IMR-90 (cell line): Measurements from ENCODE around the gene ZNF692. TPM values are rescaled to one million over a fixed set of nuclear protein-coding genes. Genes with fewer than 3 reads are reported as not detected.

Source experiments
- ATAC-seq: fragments of 200-7000 bp; cut with Tn5 transposase; 2 replicates; pipeline ENCODE4 v1.9.1; 2020; ENCODE audit warnings: low read depth, mild to moderate bottlenecking, moderate library complexity
- BruUV-seq: library from RNA; stranded (reverse); fragments of 400-500 nt; replicated peaks from 2 replicates; lab custom pipeline; 2021; lab: Mats Ljungman, UMichigan
- CTCF ChIA-PET: fragments of 300-600 bp; formaldehyde crosslinking; extraction: SDS; loops from one replicate; lab custom pipeline; 2021; ENCODE audit warnings: antibody characterized with exemption; lab: Yijun Ruan, JAX
- POLR2A ChIA-PET: fragments of 300-600 bp; sonication (Branson Sonifier 250); formaldehyde crosslinking; loops from one replicate; lab custom pipeline; 2022; ENCODE audit warnings: antibody characterized with exemption; ENCODE audit not compliant: unreplicated experiment; lab: Charles Lee
- DNase-seq: peaks from one replicate; pipeline ENCODE4 v3.0.0; 2013
- H2AFZ ChIP-seq: replicated peaks from 2 replicates; pipeline ENCODE3; 2013; ENCODE audit warnings: low read length, mild to moderate bottlenecking; ENCODE audit not compliant: poor library complexity
- H2AK5ac ChIP-seq: 2 replicates; pipeline ENCODE4 v1.6.1; 2013; ENCODE audit warnings: low read depth, low read length, inconsistent platforms
- H2AK9ac ChIP-seq: replicated peaks from 2 replicates; pipeline ENCODE3; 2013; ENCODE audit warnings: mild to moderate bottlenecking, low read depth, low read length, moderate library complexity; ENCODE audit not compliant: poor library complexity
- H2BK120ac ChIP-seq: 2 replicates; pipeline ENCODE4 v1.6.1; 2013; ENCODE audit warnings: low read depth, low read length, inconsistent platforms
- H2BK15ac ChIP-seq: 3 replicates; pipeline ENCODE4 v1.6.1; 2013; ENCODE audit warnings: low read depth, low read length, inconsistent platforms
- H2BK20ac ChIP-seq: 2 replicates; pipeline ENCODE4 v1.6.1; 2013; ENCODE audit warnings: low read depth, mild to moderate bottlenecking, inconsistent platforms, low read length, moderate library complexity
- H2BK5ac ChIP-seq: 2 replicates; pipeline ENCODE4 v1.6.1; 2013; ENCODE audit warnings: mild to moderate bottlenecking, low read depth, low read length, inconsistent platforms; ENCODE audit not compliant: poor library complexity, severe bottlenecking
- H3K14ac ChIP-seq: replicated peaks from 2 replicates; pipeline ENCODE4 v1.6.1; 2013; ENCODE audit warnings: low read depth, low read length, inconsistent platforms
- H3K18ac ChIP-seq: 2 replicates; pipeline ENCODE4 v1.6.1; 2013; ENCODE audit warnings: low read depth, low read length, control low read depth
- H3K23ac ChIP-seq: 2 replicates; pipeline ENCODE4 v1.6.1; 2013; ENCODE audit warnings: low read depth, low read length, inconsistent platforms
- H3K27ac ChIP-seq: 2 replicates; pipeline ENCODE4 v1.5.1; 2013; ENCODE audit warnings: mild to moderate bottlenecking, control low read depth, low read length; ENCODE audit not compliant: insufficient read depth
- H3K27me3 ChIP-seq: 2 replicates; pipeline ENCODE4 v1.6.1; 2013; ENCODE audit warnings: low read length; ENCODE audit not compliant: control insufficient read depth, insufficient read depth
- H3K36me3 ChIP-seq: 2 replicates; pipeline ENCODE4 v1.6.1; 2013; ENCODE audit warnings: low read length, mixed read lengths; ENCODE audit not compliant: control insufficient read depth, insufficient read depth
- H3K4ac ChIP-seq: 2 replicates; pipeline ENCODE4 v1.6.1; 2013; ENCODE audit warnings: low read depth, low read length, inconsistent platforms
- H3K4me1 ChIP-seq: 2 replicates; pipeline ENCODE4 v1.6.1; 2013; ENCODE audit warnings: low read length, mixed read lengths; ENCODE audit not compliant: control insufficient read depth, insufficient read depth
- H3K4me2 ChIP-seq: 2 replicates; pipeline ENCODE4 v1.6.1; 2013; ENCODE audit warnings: low read depth, mild to moderate bottlenecking, control low read depth, low read length, moderate library complexity
- H3K4me3 ChIP-seq: 2 replicates; pipeline ENCODE4 v1.5.1; 2013; ENCODE audit warnings: low read depth, mild to moderate bottlenecking, control low read depth, low read length, moderate library complexity; ENCODE audit not compliant: insufficient read depth
- H3K56ac ChIP-seq: 2 replicates; pipeline ENCODE4 v1.6.1; 2013; ENCODE audit warnings: low read length, inconsistent platforms; ENCODE audit not compliant: insufficient read depth; ENCODE audit errors: extremely low read depth
- H3K79me1 ChIP-seq, 2 experiments: 2 replicates each; pipeline ENCODE4 v1.6.1; 2013; ENCODE audit warnings: low read length in 2 of 2, inconsistent platforms in 1 of 2, low read depth in 1 of 2
- H3K9ac ChIP-seq: 2 replicates; pipeline ENCODE4 v1.6.1; 2013; ENCODE audit warnings: low read depth, low read length, control low read depth
- H3K9me1 ChIP-seq: 2 replicates; pipeline ENCODE4 v1.6.1; 2013; ENCODE audit warnings: low read length, inconsistent platforms; ENCODE audit not compliant: insufficient read depth
- H3K9me3 ChIP-seq: 2 replicates; pipeline ENCODE4 v1.6.1; 2013; ENCODE audit warnings: low read length; ENCODE audit not compliant: control insufficient read depth, insufficient read depth
- H4K20me1 ChIP-seq: 2 replicates; pipeline ENCODE4 v1.6.1; 2013; ENCODE audit warnings: low read length, inconsistent platforms; ENCODE audit not compliant: insufficient read depth
- H4K5ac ChIP-seq: 2 replicates; pipeline ENCODE4 v1.6.1; 2013; ENCODE audit warnings: mild to moderate bottlenecking, low read depth, low read length, control low read depth
- H4K8ac ChIP-seq, 2 experiments: 2 replicates each; pipeline ENCODE4 v1.6.1; 2013; ENCODE audit warnings: low read depth in 2 of 2, low read length in 2 of 2, control low read depth in 1 of 2, inconsistent platforms in 1 of 2
- H4K91ac ChIP-seq: 2 replicates; pipeline ENCODE4 v1.6.1; 2013; ENCODE audit warnings: low read depth, low read length, inconsistent platforms; ENCODE audit not compliant: insufficient read depth
- CEBPB ChIP-seq: IDR thresholded peaks from 2 replicates; pipeline ENCODE4 v1.6.1; 2012; ENCODE audit warnings: low read depth, low read length, improper control_type of control experiment
- FOS ChIP-seq: fragments of 150-350 bp; IDR thresholded peaks from 2 replicates; pipeline ENCODE4 v1.6.1; 2016; ENCODE audit warnings: low read depth, low read length
- MAZ ChIP-seq: IDR thresholded peaks from 2 replicates; pipeline ENCODE4 v1.6.1; 2012; ENCODE audit warnings: low read depth, mild to moderate bottlenecking, low read length, improper control_type of control experiment, moderate library complexity, borderline replicate concordance
- MXI1 ChIP-seq: IDR thresholded peaks from 2 replicates; pipeline ENCODE4 v1.6.1; 2012; ENCODE audit warnings: low read depth, mild to moderate bottlenecking, low read length, moderate library complexity, borderline replicate concordance
- POLR2A ChIP-seq: IDR thresholded peaks from 2 replicates; pipeline ENCODE4 v1.6.1; 2012; ENCODE audit warnings: mild to moderate bottlenecking, low read depth, low read length
- RFX5 ChIP-seq: IDR thresholded peaks from 2 replicates; pipeline ENCODE4 v1.8.0; 2012; ENCODE audit warnings: low read depth, mild to moderate bottlenecking, low read length, moderate library complexity
- WGBS, 2 experiments: methylation state at CpG; one replicate each; pipeline versions ENCODE4 v1.1.5 to v1.1.7; 2013; ENCODE audit warnings: missing lambda C conversion rate in 2 of 2; ENCODE audit not compliant: insufficient read length in 1 of 2; ENCODE audit errors: extremely low coverage in 2 of 2; 5-methylcytosine and 5-hydroxymethylcytosine counted together
- dilution Hi-C: fragments of 300-500 bp; cut with HindIII; formaldehyde crosslinking; loops from one replicate; pipeline ENCODE4 v1.14.3; 2018; ENCODE audit warnings: low sequenced_read_pairs; ENCODE audit not compliant: unreplicated experiment
- in situ Hi-C: fragments of 300-500 bp; cut with MboI; formaldehyde crosslinking; loops from 3 replicates; pipeline ENCODE4 v1.14.3; 2019; ENCODE audit warnings: low sequenced_read_pairs, inconsistent platforms, mixed read lengths
- intact Hi-C: fragments of 100-400 bp; cut with micrococcal nuclease; formaldehyde crosslinking; loops from 2 replicates; pipeline ENCODE4 v1.10.0; 2022
- polyA plus RNA-seq, 3 experiments: library from polyadenylated mRNA; depleted of rRNA; stranded (reverse); fragments of >200 nt; gene quantifications; 2 replicates each; pipeline ENCODE4 v1.2.3, GENCODE V29; 2012; ENCODE audit warnings: low replicate concordance in 1 of 3
- total RNA-seq: library from RNA; depleted of rRNA; stranded (reverse); fragments of >200 nt; gene quantifications from 2 replicates; pipeline ENCODE4 v1.2.3, GENCODE V29; 2012

ZNF692 gene
- total and polyA plus RNA-seq, 2 of the 4 experiments (the other 2 are of a cell fraction), result 7.3 to 50.4 TPM

GRCh38 chr1:248823517-248824001 is 35.3 kb downstream of the ZNF692 start:
- in situ Hi-C loops, result no loop called here
- ChIA-PET CTCF (no interaction called here), POLR2A (no interaction called here)
- 0 out of 2 replicates have a peak overlapping the region, but pooled peaks have one; percentile 16 for H2BK20ac ChIP-seq
- H3K4ac ChIP-seq, result peak overlapping the region; percentile 67
- H2AK9ac ChIP-seq, result peak overlapping the region; percentile 61
- H3K4me3 ChIP-seq, result 0 out of 2 replicates have a peak overlapping the region, but pooled peaks have one; percentile 1
- H3K9me1 ChIP-seq, result peaks cover 38% of the 10 kb centered on the region
- peak overlapping the region; percentile 48 for H2BK5ac ChIP-seq
- H3K18ac ChIP-seq, result no peak overlapping the region
- intact Hi-C loops, result no loop called here
- H3K4me1 ChIP-seq, result peaks cover 24% of the 10 kb centered on the region
- peak overlapping the region; percentile 48 for H3K14ac ChIP-seq
- H3K23ac ChIP-seq, result peak overlapping the region; percentile 72
- H2BK120ac ChIP-seq, result peak overlapping the region; percentile 48
- H3K9me3 ChIP-seq, result no peaks in the 10 kb centered on the region
- 0 out of 2 replicates have a peak overlapping the region, but pooled peaks have one; percentile 2 for H4K91ac ChIP-seq
- peaks cover 33 to 74% of the 10 kb centered on the region in 2 experiments for H3K79me1 ChIP-seq
- H3K56ac ChIP-seq, result 0 out of 2 replicates have a peak overlapping the region, but pooled peaks have one; percentile 29
- peak overlapping the region in 1 of 2 experiments; percentile 37; a peak in 1 of 4 replicates for H4K8ac ChIP-seq
- H3K27me3 ChIP-seq, result no peaks in the 10 kb centered on the region
- 0 out of 3 replicates have a peak overlapping the region, but pooled peaks have one; percentile 57 for H2BK15ac ChIP-seq
- H4K5ac ChIP-seq, result no peak overlapping the region
- H3K36me3 ChIP-seq, result peaks cover 19% of the 10 kb centered on the region
- DNase-seq (peak; percentile 88), ATAC-seq (no peak)
- peak overlapping the region; percentile 24 for H3K27ac ChIP-seq
- peak overlapping the region; percentile 39; the same call in 1 of the 2 replicates for H2AK5ac ChIP-seq
- no peak overlapping the region for H2AFZ ChIP-seq
- H3K9ac ChIP-seq, result peak overlapping the region; percentile 26; the same call in 1 of the 2 replicates
- H3K4me2 ChIP-seq, result peak overlapping the region; percentile 83
- WGBS, 2 experiments, result no CpG with 5 or more reads among the region's 2 CpGs
- TF ChIP-seq CEBPB (peak; percentile 4; the same call in 1 of the 2 replicates), FOS (0 out of 2 replicates have a peak, but pooled peaks have one; percentile 4), POLR2A (peak; percentile 36; the same call in 1 of the 2 replicates), RFX5 (no peak), MXI1 (no peak), MAZ (no peak)
- BruUV-seq, result no TSS peak
- peaks cover 24% of the 10 kb centered on the region; the same call in 1 of the 2 replicates for H4K20me1 ChIP-seq
- dilution Hi-C loops, result no loop called here
